ENCODE results near the gene KCNA2. TPM values are rescaled to one million over a fixed set of nuclear protein-coding genes. Genes with fewer than 3 reads are reported as not detected.

Gene KCNA2
- total and polyA plus RNA-seq, 2 of the 13 experiments (the other 11 are each of a cell fraction or from before 2014, with no cell fraction given): not detected

DNA sequence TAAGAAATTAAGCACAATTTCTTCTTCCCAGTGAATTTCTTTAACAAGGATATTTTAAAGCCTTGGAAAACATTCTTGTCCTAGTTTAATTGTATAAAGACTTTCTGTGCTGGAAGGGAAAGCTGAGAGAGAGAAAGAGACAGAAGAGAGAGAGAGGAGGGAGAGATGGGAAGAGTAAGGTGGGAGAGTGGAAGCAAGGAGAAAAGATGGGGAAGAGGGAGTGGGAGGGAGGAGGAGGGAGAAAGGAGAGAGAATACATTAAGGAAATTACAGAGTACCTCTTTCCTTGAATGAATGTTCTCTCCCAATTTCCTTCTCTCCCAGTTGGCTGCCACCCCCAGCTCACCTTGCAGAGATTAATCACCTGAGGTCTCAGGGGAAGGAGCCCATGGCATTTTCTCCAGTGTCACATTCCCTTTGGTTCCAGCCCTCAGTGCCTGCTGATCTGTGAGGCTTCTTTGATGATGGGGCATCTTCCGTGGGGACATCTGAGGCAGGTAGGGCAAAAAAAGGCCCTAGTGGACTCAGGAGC lies 54.8 kb downstream of the KCNA2 start:
- H3K36me3 ChIP-seq (replicated peaks in 1 of 2; ENCODE audit: control insufficient read depth in 1 of 2, insufficient read depth in 2 of 2, low read length in 2 of 2): no peaks in the 10 kb centered on the region
- in situ Hi-C loops (cut with HindIII; ENCODE audit: extremely low pct_ligation_motif_present, low pct_unique_long_range_greater_than_20kb) (no loop called here), intact Hi-C loops (cut with micrococcal nuclease; ENCODE audit: unreplicated experiment) (no loop called here)
- H3K27ac ChIP-seq (ENCODE audit: extremely low read length, insufficient read depth, low read length): no peak overlapping the region
- H3K27me3 ChIP-seq (ENCODE audit: control insufficient read depth in 1 of 2, insufficient read depth in 2 of 2, low read length in 2 of 2): peaks cover 4 to 21% of the 10 kb centered on the region in 2 experiments; a peak in 3 of 5 replicates
- 13% methylated on average over 1 of the region's 1 CpG for WGBS (ENCODE audit: low lambda C conversion rate)
- ChIA-PET CTCF (ENCODE audit: low intra/inter-chr PET ratio, low total read pairs) (no interaction called here), POLR2A (no interaction called here)
- H3K4me3 ChIP-seq (replicated peaks in 1 of 3; ENCODE audit: insufficient read depth in 1 of 3, low read depth in 2 of 3, low read length in 3 of 3): no peak overlapping the region
- no peak for ATAC-seq
- H3K4me2 ChIP-seq (ENCODE audit: low read depth, low read length): no peak overlapping the region
- FAIRE-seq: no peak
- no TSS peak for BruUV-seq (replicated peaks)
- no peaks in the 10 kb centered on the region for H3K4me1 ChIP-seq (ENCODE audit: insufficient read depth, low read length)
- H3K9ac ChIP-seq (ENCODE audit: insufficient read depth, low read depth, low read length): no peak overlapping the region
- no peaks in the 10 kb centered on the region for H3K79me2 ChIP-seq (ENCODE audit: insufficient read depth, low read length)
- no peak overlapping the region for H2AFZ ChIP-seq (ENCODE audit: low read length)
- DNase-seq (ENCODE audit: low spot score): no peak
- TF ChIP-seq MAZ (IDR thresholded peaks at IDR 0.05; ENCODE audit: borderline replicate concordance, low read depth, low read length): no peak
- TF ChIP-seq MAZ (CRISPR knock-in tag; IDR thresholded peaks at IDR 0.05; ENCODE audit: low read depth): no peak
- TF ChIP-seq ZUFSP (CRISPR knock-in tag; IDR thresholded peaks at IDR 0.05; ENCODE audit: borderline replicate concordance): no peak
- no peak for TF ChIP-seq ZNF160 (CRISPR knock-in tag; IDR thresholded peaks at IDR 0.05)
- no peak for TF ChIP-seq EP300 (IDR thresholded peaks at IDR 0.05; ENCODE audit: low read depth in 2 of 2, low read length in 2 of 2)
- TF ChIP-seq EP300 (CRISPR knock-in tag; IDR thresholded peaks at IDR 0.05; ENCODE audit: borderline replicate concordance): no peak
- TF ChIP-seq ATRX (CRISPR knock-in tag; IDR thresholded peaks at IDR 0.05; ENCODE audit: borderline replicate concordance): no peak
- no peak for TF ChIP-seq NBN (conservative IDR thresholded peaks at IDR 0.05)
- TF ChIP-seq NR2C2 (CRISPR knock-in tag; IDR thresholded peaks at IDR 0.05; ENCODE audit: borderline replicate concordance): no peak
- TF ChIP-seq, protein P1, sequence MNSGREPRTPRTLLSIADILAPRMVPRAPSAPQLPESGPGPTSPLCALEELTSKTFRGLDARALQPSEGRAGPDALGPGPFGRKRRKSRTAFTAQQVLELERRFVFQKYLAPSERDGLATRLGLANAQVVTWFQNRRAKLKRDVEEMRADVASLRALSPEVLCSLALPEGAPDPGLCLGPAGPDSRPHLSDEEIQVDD (CRISPR knock-in tag; IDR thresholded peaks at IDR 0.05; ENCODE audit: borderline replicate concordance): no peak
- no peak for TF ChIP-seq ZNF20 (CRISPR knock-in tag; IDR thresholded peaks at IDR 0.05)
- TF ChIP-seq BORCS8-MEF2B (CRISPR knock-in tag; IDR thresholded peaks at IDR 0.05): no peak
- TF ChIP-seq ZFYVE20 (CRISPR knock-in tag; IDR thresholded peaks at IDR 0.05; ENCODE audit: borderline replicate concordance, low read depth): no peak
- no peak for TF ChIP-seq AGO2 (optimal IDR thresholded peaks at IDR 0.05; ENCODE audit: low read depth, low read length)
- TF ChIP-seq ZBTB43 (CRISPR knock-in tag; conservative IDR thresholded peaks at IDR 0.05): no peak
- no peaks in the 10 kb centered on the region for H3K9me3 ChIP-seq (ENCODE audit: low read length)
- peaks cover 8% of the 10 kb centered on the region; the same call in 1 of the 2 replicates for H4K20me1 ChIP-seq (ENCODE audit: insufficient read depth, low read length)
